ENCODE measurements around the gene STK36.

DNA sequence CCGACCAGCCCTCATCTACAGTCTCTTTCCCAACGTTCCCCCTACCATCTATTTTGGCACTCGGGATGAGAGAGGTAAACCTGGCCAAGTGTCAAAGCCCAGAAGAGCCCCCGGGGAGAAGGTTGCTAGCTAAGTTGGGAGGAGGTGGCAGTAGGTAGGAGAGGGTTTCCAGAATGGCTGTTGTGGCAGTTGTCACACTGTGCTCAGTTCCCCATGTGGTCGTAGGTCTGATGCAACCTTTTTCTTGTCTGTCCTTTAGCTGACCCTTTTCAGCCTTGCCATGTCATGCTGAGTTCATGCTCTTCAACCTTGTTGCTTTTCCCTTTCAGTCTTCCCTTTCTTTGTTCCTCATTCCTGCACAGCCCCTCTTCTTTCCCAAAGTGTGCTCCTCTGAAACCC lies 73.3 kb downstream of the STK36 start:
- TF ChIP-seq CTCF (conservative IDR thresholded peaks at IDR 0.05; ENCODE audit: low read length): no peak
- no peak for TF ChIP-seq EZH2phosphoT487 (IDR thresholded peaks at IDR 0.05; ENCODE audit: borderline replicate concordance, low read depth, low read length)
